22Rv1 (cell line): Measurements from ENCODE around the gene ABCA13.

ENCODE experiments used
- H3K27ac ChIP-seq: fragments of 450-650 bp; 2 replicates; pipeline ENCODE4 v1.5.1; 2017
- CTCF ChIP-seq: fragments of 450-650 bp; IDR thresholded peaks from 2 replicates; pipeline ENCODE4 v1.5.1; 2017; ENCODE audit warnings: mild to moderate bottlenecking
- ZFX ChIP-seq: fragments of 450-650 bp; IDR thresholded peaks from 2 replicates; pipeline ENCODE4 v1.6.1; 2017; ENCODE audit warnings: antibody characterized with exemption, borderline replicate concordance

The ABCA13 gene

GRCh38 chr7:48537561-48537960, 366.3 kb downstream of the ABCA13 start:
- no peak overlapping the region for H3K27ac ChIP-seq
- TF ChIP-seq CTCF (no peak), ZFX (no peak)

- no peak overlapping the region for H3K27ac ChIP-seq
- TF ChIP-seq ZFX (no peak), CTCF (no peak)
Measured at GRCh38 chr7:48540746-48541145, 369.5 kb downstream of the ABCA13 start.

- no peak for TF ChIP-seq CTCF
- TF ChIP-seq ZFX, result no peak
- H3K27ac ChIP-seq, result no peak overlapping the region
Measured at GRCh38 chr7:48548667-48549066, 377.4 kb downstream of the ABCA13 start.

GRCh38 chr7:48551652-48552051, 380.4 kb downstream of the ABCA13 start:
- TF ChIP-seq CTCF (no peak), ZFX (no peak)
- H3K27ac ChIP-seq, result no peak overlapping the region

GRCh38 chr7:48563334-48563733, 392.1 kb downstream of the ABCA13 start:
- no peak overlapping the region for H3K27ac ChIP-seq
- no peak for TF ChIP-seq CTCF
- TF ChIP-seq ZFX, result no peak

GRCh38 chr7:48575516-48575915, 404.3 kb downstream of the ABCA13 start:
- TF ChIP-seq ZFX, result no peak
- TF ChIP-seq CTCF, result no peak
- no peak overlapping the region for H3K27ac ChIP-seq

GRCh38 chr7:48587475-48587874, 416.2 kb downstream of the ABCA13 start:
- TF ChIP-seq ZFX, result no peak
- no peak for TF ChIP-seq CTCF

More at GRCh38 chr7:48587475-48587874, 416.2 kb downstream of the ABCA13 start:
- H3K27ac ChIP-seq, result no peak overlapping the region
